ENCODE results near the gene GNG14. TPM values are rescaled to one million over a fixed set of nuclear protein-coding genes. Genes with fewer than 3 reads are reported as not detected.

GNG14 gene
- total and polyA plus RNA-seq, 2 experiments from 2014 or later: not detected

GRCh38 chr19:12703046-12703445 is 15.2 kb downstream of the GNG14 start:
- Histone ChIP-seq H3K4me2 (no peak overlapping the region), H3K27me3 (no peaks in the 10 kb centered on the region), H4K20me1 (ENCODE audit: insufficient read depth, poor library complexity, severe bottlenecking) (no peaks in the 10 kb centered on the region), H3K4me3 (no peak overlapping the region), H3K9me2 (replicated peaks; ENCODE audit: insufficient read depth) (no peaks in the 10 kb centered on the region), H3K36me3 (replicated peaks; ENCODE audit: insufficient read depth, low read depth) (no peaks in the 10 kb centered on the region), H3K27ac (no peak overlapping the region), H2AFZ (no peak overlapping the region), H3K79me2 (peaks cover under 1% of the 10 kb centered on the region), H3K9me3 (ENCODE audit: low read depth) (no peaks in the 10 kb centered on the region), H3K4me1 (ENCODE audit: insufficient read depth) (no peaks in the 10 kb centered on the region)
- DNase-seq (ENCODE audit: low spot score): peak; percentile 18
- TF ChIP-seq EZH2 (IDR thresholded peaks at IDR 0.05; ENCODE audit: borderline replicate concordance) (no peak), CTCF (IDR thresholded peaks at IDR 0.05; ENCODE audit: poor library complexity) (no peak), EZH2phosphoT487 (IDR thresholded peaks at IDR 0.05; ENCODE audit: low read depth, severe bottlenecking, unreplicated experiment) (no peak)
- 82% methylated on average over 9 of the region's 9 CpGs for WGBS (ENCODE audit: low lambda C conversion rate, missing lambda C conversion rate)

- 96% methylated on average over 13 of the region's 13 CpGs for WGBS (ENCODE audit: low lambda C conversion rate, missing lambda C conversion rate)
- H3K27me3 ChIP-seq: no peaks in the 10 kb centered on the region
- TF ChIP-seq CTCF (IDR thresholded peaks at IDR 0.05; ENCODE audit: poor library complexity): no peak
- no peak for TF ChIP-seq EZH2phosphoT487 (IDR thresholded peaks at IDR 0.05; ENCODE audit: low read depth, severe bottlenecking, unreplicated experiment)
- TF ChIP-seq EZH2 (IDR thresholded peaks at IDR 0.05; ENCODE audit: borderline replicate concordance): no peak
- no peaks in the 10 kb centered on the region for H3K4me1 ChIP-seq (ENCODE audit: insufficient read depth)
- no peaks in the 10 kb centered on the region for H3K9me2 ChIP-seq (replicated peaks; ENCODE audit: insufficient read depth)
- no peak overlapping the region for H3K27ac ChIP-seq
- no peak overlapping the region for H3K4me3 ChIP-seq
- H4K20me1 ChIP-seq (ENCODE audit: insufficient read depth, poor library complexity, severe bottlenecking): no peaks in the 10 kb centered on the region
- H3K79me2 ChIP-seq: peaks cover 5% of the 10 kb centered on the region
- H3K36me3 ChIP-seq (replicated peaks; ENCODE audit: insufficient read depth, low read depth): no peaks in the 10 kb centered on the region
- H3K9me3 ChIP-seq (ENCODE audit: low read depth): no peaks in the 10 kb centered on the region
- no peak overlapping the region for H3K4me2 ChIP-seq
- no peak overlapping the region for H2AFZ ChIP-seq
- no peak for DNase-seq (ENCODE audit: low spot score)
These were observed 17.4 kb downstream of the GNG14 start for GRCh38 chr19:12705169-12705568.

GRCh38 chr19:12705654-12706331 is 18.0 kb downstream of the GNG14 start:
- 96% methylated on average over 25 of the region's 29 CpGs for WGBS (ENCODE audit: low lambda C conversion rate, missing lambda C conversion rate)
- Histone ChIP-seq H3K36me3 (replicated peaks; ENCODE audit: insufficient read depth, low read depth) (no peaks in the 10 kb centered on the region), H3K9me2 (replicated peaks; ENCODE audit: insufficient read depth) (no peaks in the 10 kb centered on the region), H3K79me2 (peaks cover 5% of the 10 kb centered on the region), H3K27me3 (no peaks in the 10 kb centered on the region), H3K4me3 (no peak overlapping the region), H3K4me1 (ENCODE audit: insufficient read depth) (no peaks in the 10 kb centered on the region), H3K4me2 (no peak overlapping the region), H3K27ac (no peak overlapping the region), H4K20me1 (ENCODE audit: insufficient read depth, poor library complexity, severe bottlenecking) (no peaks in the 10 kb centered on the region), H3K9me3 (ENCODE audit: low read depth) (no peaks in the 10 kb centered on the region), H2AFZ (no peak overlapping the region)
- DNase-seq (ENCODE audit: low spot score): no peak
- TF ChIP-seq EZH2 (IDR thresholded peaks at IDR 0.05; ENCODE audit: borderline replicate concordance) (no peak), CTCF (IDR thresholded peaks at IDR 0.05; ENCODE audit: poor library complexity) (no peak), EZH2phosphoT487 (IDR thresholded peaks at IDR 0.05; ENCODE audit: low read depth, severe bottlenecking, unreplicated experiment) (no peak)

Data from hepatocyte (in vitro differentiated cells).